HL-60 (cell line): ENCODE measurements around the gene KLK7.
A peak's percentile ranks its signal among the peaks of the same experiment; 100 is the strongest.

Experiments used
- POLR2AphosphoS5 ChIP-seq: IDR thresholded peaks from 2 replicates; pipeline ENCODE4 v1.6.1; 2012; ENCODE audit warnings: low read depth
- SPI1 ChIP-seq: IDR thresholded peaks from 2 replicates; pipeline ENCODE4 v1.6.1; 2012; ENCODE audit warnings: low read depth, mild to moderate bottlenecking, borderline replicate concordance
- TF ChIP-seq, protein P1 (sequence below): IDR thresholded peaks from one replicate; pipeline ENCODE4 v1.5.1; 2011; ENCODE audit warnings: low read length, control low read depth, inconsistent platforms; ENCODE audit not compliant: insufficient read depth

DNA sequence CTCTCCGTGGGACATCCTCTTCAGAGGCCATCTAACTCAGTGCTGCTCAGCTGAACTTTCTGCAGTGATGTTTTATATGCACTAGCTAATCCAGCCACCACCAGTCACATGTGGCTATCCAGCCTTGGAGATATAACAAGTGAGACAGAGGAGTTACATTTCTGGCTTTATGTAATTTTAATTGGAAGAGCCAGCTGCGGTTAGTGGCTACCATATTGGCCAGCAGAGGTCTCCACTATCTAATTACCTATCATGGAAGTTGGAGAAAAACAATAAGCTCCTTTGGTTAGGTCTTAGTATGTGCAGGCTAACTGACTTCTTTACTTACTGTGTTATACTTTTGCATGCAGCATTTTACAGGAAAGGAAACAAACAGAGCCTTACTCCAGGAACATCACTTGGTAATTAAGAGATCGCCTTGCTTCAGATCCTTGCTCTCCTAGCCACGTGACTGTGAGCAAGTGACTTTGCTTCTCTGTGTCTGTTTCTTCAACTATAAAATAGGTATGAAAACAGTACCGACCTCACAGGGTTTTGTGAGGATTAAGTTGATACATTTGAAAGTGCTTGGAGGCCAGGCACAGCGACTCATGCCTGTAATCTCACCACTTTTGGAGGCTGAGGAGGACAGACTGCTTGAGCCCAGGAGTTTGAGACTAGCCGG is 37.4 kb upstream of the KLK7 start:
- TF ChIP-seq SPI1 (no peak), POLR2AphosphoS5 (no peak)
- TF ChIP-seq, protein P1, sequence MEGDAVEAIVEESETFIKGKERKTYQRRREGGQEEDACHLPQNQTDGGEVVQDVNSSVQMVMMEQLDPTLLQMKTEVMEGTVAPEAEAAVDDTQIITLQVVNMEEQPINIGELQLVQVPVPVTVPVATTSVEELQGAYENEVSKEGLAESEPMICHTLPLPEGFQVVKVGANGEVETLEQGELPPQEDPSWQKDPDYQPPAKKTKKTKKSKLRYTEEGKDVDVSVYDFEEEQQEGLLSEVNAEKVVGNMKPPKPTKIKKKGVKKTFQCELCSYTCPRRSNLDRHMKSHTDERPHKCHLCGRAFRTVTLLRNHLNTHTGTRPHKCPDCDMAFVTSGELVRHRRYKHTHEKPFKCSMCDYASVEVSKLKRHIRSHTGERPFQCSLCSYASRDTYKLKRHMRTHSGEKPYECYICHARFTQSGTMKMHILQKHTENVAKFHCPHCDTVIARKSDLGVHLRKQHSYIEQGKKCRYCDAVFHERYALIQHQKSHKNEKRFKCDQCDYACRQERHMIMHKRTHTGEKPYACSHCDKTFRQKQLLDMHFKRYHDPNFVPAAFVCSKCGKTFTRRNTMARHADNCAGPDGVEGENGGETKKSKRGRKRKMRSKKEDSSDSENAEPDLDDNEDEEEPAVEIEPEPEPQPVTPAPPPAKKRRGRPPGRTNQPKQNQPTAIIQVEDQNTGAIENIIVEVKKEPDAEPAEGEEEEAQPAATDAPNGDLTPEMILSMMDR, result peak; percentile 67
